NCI-H510A treated with DMSO at 0.1 percent for 48 hours (cell line): ENCODE measurements around the gene KLHL10.
A peak's percentile ranks its signal among the peaks of the same experiment; 100 is the strongest.
"Not testable (repeated sequence)": the region's sequence is repeated elsewhere in the genome, so short reads cannot be mapped to it uniquely, and the experiment has no call there.

ENCODE experiments used
- DNase-seq: peaks from one replicate; lab custom pipeline; 2025; lab: John Stamatoyannopoulos, UW

Gene KLHL10

GRCh38 chr17:41813152-41813680 lies 24.4 kb upstream of the KLHL10 start:
- DNase-seq: peak; percentile 15

GRCh38 chr17:41813699-41814124 lies 23.9 kb upstream of the KLHL10 start:
- no peak for DNase-seq

- DNase-seq: no peak
These were observed 23.4 kb upstream of the KLHL10 start for GRCh38 chr17:41814195-41814594.

- no peak for DNase-seq
These were observed 20.8 kb upstream of the KLHL10 start for GRCh38 chr17:41816637-41817320.

GRCh38 chr17:41818024-41818423 lies 19.6 kb upstream of the KLHL10 start:
- no peak for DNase-seq

GRCh38 chr17:41821776-41822175 lies 15.8 kb upstream of the KLHL10 start:
- no peak for DNase-seq

- DNase-seq: no peak
These were observed 15.1 kb upstream of the KLHL10 start for GRCh38 chr17:41822216-41823140.

GRCh38 chr17:41823141-41823524 lies 14.5 kb upstream of the KLHL10 start:
- DNase-seq: no peak

GRCh38 chr17:41823580-41823979 lies 14.0 kb upstream of the KLHL10 start:
- DNase-seq: no peak

GRCh38 chr17:41824086-41824485 lies 13.5 kb upstream of the KLHL10 start:
- DNase-seq: no peak

GRCh38 chr17:41825175-41825845 lies 12.3 kb upstream of the KLHL10 start:
- DNase-seq: no peak

- DNase-seq: not testable (repeated sequence)
These were observed 7.7 kb upstream of the KLHL10 start for GRCh38 chr17:41829961-41830360.

GRCh38 chr17:41835214-41835799 lies 2.3 kb upstream of the KLHL10 start:
- no peak for DNase-seq

- peak; percentile 63 for DNase-seq
These were observed 1.6 kb upstream of the KLHL10 start, which contains the start of gene NT5C3B for GRCh38 chr17:41835800-41836549. Gene NT5C3B (minus strand): TSS chr17:41836232. CDS start chr17:41836193, 39 bp downstream.

- no peak for DNase-seq
These were observed 952 bp upstream of the KLHL10 start for GRCh38 chr17:41836550-41837196.

- DNase-seq: not testable (repeated sequence)
These were observed 1.8 kb downstream of the KLHL10 start for GRCh38 chr17:41839448-41839847.

GRCh38 chr17:41840781-41841180 lies 3.2 kb downstream of the KLHL10 start:
- not testable (repeated sequence) for DNase-seq

GRCh38 chr17:41844971-41845370 lies 7.3 kb downstream of the KLHL10 start:
- no peak for DNase-seq

GRCh38 chr17:41848788-41849187 lies 11.2 kb downstream of the KLHL10 start:
- no peak for DNase-seq

- DNase-seq: no peak
These were observed 11.8 kb downstream of the KLHL10 start for GRCh38 chr17:41849251-41849990.
